NCI-H524 treated with DMSO at 0.1 percent for 48 hours (cell line): ENCODE results near the gene PCNX1.
A peak's percentile ranks its signal among the peaks of the same experiment; 100 is the strongest.
"Not testable (repeated sequence)": the region's sequence is repeated elsewhere in the genome, so short reads cannot be mapped to it uniquely, and the experiment has no call there.

Experiments used
- DNase-seq: peaks from one replicate; lab custom pipeline; 2025; lab: John Stamatoyannopoulos, UW

PCNX1 gene

GRCh38 chr14:70907176-70907995 is at the start of gene PCNX1:
PCNX1 (plus strand) TSS chr14:70907459; CDS start chr14:70907851, 392 bp downstream.
- peak; percentile 29 for DNase-seq

GRCh38 chr14:70857496-70857890 is 49.8 kb upstream of the PCNX1 start:
- DNase-seq, result no peak

- no peak for DNase-seq
These were observed 48.6 kb upstream of the PCNX1 start for GRCh38 chr14:70858641-70859040.

- DNase-seq, result not testable (repeated sequence)
These were observed 40.3 kb upstream of the PCNX1 start for GRCh38 chr14:70866992-70867391.

- DNase-seq, result no peak
These were observed 36.3 kb upstream of the PCNX1 start for GRCh38 chr14:70871001-70871400.

GRCh38 chr14:70871863-70872677 is 35.2 kb upstream of the PCNX1 start:
- DNase-seq, result no peak

GRCh38 chr14:70872678-70873020 is 34.6 kb upstream of the PCNX1 start:
- DNase-seq, result no peak

GRCh38 chr14:70873627-70874026 is 33.6 kb upstream of the PCNX1 start:
- DNase-seq, result peak; percentile 11

- not testable (repeated sequence) for DNase-seq
These were observed 31.3 kb upstream of the PCNX1 start for GRCh38 chr14:70875811-70876460.

GRCh38 chr14:70879448-70879847 is 27.8 kb upstream of the PCNX1 start:
- DNase-seq, result no peak

GRCh38 chr14:70880888-70881287 is 26.4 kb upstream of the PCNX1 start:
- DNase-seq, result not testable (repeated sequence)

GRCh38 chr14:70881549-70882177 is 25.6 kb upstream of the PCNX1 start:
- DNase-seq, result no peak

- DNase-seq, result no peak
These were observed 24.3 kb upstream of the PCNX1 start for GRCh38 chr14:70882776-70883492.

- no peak for DNase-seq
These were observed 22.5 kb upstream of the PCNX1 start for GRCh38 chr14:70884595-70885342.

- DNase-seq, result no peak
These were observed 21.8 kb upstream of the PCNX1 start for GRCh38 chr14:70885343-70886022.

- no peak for DNase-seq
These were observed 20.6 kb upstream of the PCNX1 start for GRCh38 chr14:70886421-70887206.

GRCh38 chr14:70887207-70887681 is 20.0 kb upstream of the PCNX1 start:
- no peak for DNase-seq

GRCh38 chr14:70887737-70888499 is 19.3 kb upstream of the PCNX1 start:
- DNase-seq, result no peak
